ENCODE measurements around the gene SLIRP. TPM values are rescaled to one million over a fixed set of nuclear protein-coding genes. Genes with fewer than 3 reads are reported as not detected.

The SLIRP gene
- total RNA-seq, 1 experiment from 2014 or later: 162 TPM

DNA sequence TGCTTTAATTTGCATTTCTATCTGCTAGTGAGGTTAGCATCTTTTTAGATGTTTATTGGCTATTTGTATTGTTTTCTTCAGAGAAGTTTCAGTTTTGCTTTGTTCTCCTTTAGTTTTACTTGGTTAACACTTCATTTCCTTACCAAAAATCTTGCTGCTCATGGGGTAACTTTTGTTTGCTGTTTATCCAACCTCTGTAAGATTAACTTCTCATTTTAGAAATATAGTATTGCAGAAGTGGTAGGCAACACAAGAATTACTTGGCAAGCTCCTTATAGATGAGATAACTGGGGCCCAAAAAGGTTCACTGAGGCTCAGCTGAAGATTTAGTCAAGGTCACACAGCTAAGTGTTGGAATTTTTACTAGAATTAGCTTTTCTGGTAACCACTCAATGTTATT is 40.6 kb upstream of the SLIRP start:
- H3K36me3 ChIP-seq (ENCODE audit: control insufficient read depth, insufficient read depth, low read length): no peaks in the 10 kb centered on the region
- ChIA-PET POLR2A (no interaction called here), CTCF (no interaction called here)
- ATAC-seq (no peak), DNase-seq (ENCODE audit: low read depth, low spot score) (no peak)
- H3K4me1 ChIP-seq (ENCODE audit: control insufficient read depth, insufficient read depth, low read length): no peaks in the 10 kb centered on the region
- TF ChIP-seq POLR2AphosphoS5 (IDR thresholded peaks at IDR 0.05; ENCODE audit: low read depth, low read length) (no peak), TCF7L2 (IDR thresholded peaks at IDR 0.05; ENCODE audit: low read depth, low read length) (no peak), SIN3A (IDR thresholded peaks at IDR 0.05; ENCODE audit: borderline replicate concordance, insufficient read depth, low read depth, low read length) (no peak)
- TF ChIP-seq, protein P1, sequence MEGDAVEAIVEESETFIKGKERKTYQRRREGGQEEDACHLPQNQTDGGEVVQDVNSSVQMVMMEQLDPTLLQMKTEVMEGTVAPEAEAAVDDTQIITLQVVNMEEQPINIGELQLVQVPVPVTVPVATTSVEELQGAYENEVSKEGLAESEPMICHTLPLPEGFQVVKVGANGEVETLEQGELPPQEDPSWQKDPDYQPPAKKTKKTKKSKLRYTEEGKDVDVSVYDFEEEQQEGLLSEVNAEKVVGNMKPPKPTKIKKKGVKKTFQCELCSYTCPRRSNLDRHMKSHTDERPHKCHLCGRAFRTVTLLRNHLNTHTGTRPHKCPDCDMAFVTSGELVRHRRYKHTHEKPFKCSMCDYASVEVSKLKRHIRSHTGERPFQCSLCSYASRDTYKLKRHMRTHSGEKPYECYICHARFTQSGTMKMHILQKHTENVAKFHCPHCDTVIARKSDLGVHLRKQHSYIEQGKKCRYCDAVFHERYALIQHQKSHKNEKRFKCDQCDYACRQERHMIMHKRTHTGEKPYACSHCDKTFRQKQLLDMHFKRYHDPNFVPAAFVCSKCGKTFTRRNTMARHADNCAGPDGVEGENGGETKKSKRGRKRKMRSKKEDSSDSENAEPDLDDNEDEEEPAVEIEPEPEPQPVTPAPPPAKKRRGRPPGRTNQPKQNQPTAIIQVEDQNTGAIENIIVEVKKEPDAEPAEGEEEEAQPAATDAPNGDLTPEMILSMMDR (IDR thresholded peaks at IDR 0.05): no peak
- TF ChIP-seq, protein P2, sequence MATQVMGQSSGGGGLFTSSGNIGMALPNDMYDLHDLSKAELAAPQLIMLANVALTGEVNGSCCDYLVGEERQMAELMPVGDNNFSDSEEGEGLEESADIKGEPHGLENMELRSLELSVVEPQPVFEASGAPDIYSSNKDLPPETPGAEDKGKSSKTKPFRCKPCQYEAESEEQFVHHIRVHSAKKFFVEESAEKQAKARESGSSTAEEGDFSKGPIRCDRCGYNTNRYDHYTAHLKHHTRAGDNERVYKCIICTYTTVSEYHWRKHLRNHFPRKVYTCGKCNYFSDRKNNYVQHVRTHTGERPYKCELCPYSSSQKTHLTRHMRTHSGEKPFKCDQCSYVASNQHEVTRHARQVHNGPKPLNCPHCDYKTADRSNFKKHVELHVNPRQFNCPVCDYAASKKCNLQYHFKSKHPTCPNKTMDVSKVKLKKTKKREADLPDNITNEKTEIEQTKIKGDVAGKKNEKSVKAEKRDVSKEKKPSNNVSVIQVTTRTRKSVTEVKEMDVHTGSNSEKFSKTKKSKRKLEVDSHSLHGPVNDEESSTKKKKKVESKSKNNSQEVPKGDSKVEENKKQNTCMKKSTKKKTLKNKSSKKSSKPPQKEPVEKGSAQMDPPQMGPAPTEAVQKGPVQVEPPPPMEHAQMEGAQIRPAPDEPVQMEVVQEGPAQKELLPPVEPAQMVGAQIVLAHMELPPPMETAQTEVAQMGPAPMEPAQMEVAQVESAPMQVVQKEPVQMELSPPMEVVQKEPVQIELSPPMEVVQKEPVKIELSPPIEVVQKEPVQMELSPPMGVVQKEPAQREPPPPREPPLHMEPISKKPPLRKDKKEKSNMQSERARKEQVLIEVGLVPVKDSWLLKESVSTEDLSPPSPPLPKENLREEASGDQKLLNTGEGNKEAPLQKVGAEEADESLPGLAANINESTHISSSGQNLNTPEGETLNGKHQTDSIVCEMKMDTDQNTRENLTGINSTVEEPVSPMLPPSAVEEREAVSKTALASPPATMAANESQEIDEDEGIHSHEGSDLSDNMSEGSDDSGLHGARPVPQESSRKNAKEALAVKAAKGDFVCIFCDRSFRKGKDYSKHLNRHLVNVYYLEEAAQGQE (IDR thresholded peaks at IDR 0.05; ENCODE audit: insufficient read depth in 1 of 2, low read depth in 2 of 2, low read length in 1 of 2): no peak
- H3K27ac ChIP-seq (ENCODE audit: low read length): no peak overlapping the region
- no peaks in the 10 kb centered on the region for H3K9me3 ChIP-seq (ENCODE audit: control insufficient read depth, insufficient read depth, low read depth, low read length)
- BruUV-seq (replicated peaks): no TSS peak
- no peaks in the 10 kb centered on the region for H3K27me3 ChIP-seq (ENCODE audit: control insufficient read depth, insufficient read depth, low read length)
- intact Hi-C loops (cut with micrococcal nuclease; ENCODE audit: unreplicated experiment): no loop called here
- in situ Hi-C loops (cut with HindIII; ENCODE audit: low pct_unique_long_range_greater_than_20kb, low sequenced_read_pairs): no loop called here
- no peak overlapping the region for H3K4me3 ChIP-seq (ENCODE audit: low read depth in 2 of 2, low read length in 2 of 2)

DNA sequence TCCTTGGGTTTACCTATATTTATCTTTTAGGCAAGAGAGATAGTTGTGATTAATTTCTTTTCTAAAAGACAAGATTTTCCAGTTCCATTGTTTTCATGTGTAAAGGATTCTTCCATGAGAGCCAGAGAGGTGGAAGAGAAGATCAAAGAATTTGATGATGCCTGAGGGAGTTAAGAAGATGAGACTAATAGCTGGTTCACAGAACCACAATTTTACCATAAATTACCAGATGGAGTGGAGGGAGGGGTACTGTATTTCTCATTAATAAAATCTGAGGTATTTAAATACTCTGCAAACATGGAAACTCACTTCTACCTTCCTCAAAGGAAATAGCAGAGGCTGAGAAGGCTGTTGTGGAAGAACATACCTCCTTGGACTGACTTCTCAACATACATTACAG is 34.7 kb upstream of the SLIRP start:
- ATAC-seq (no peak), DNase-seq (ENCODE audit: low read depth, low spot score) (no peak)
- in situ Hi-C loops (cut with HindIII; ENCODE audit: low pct_unique_long_range_greater_than_20kb, low sequenced_read_pairs) (no loop called here), intact Hi-C loops (cut with micrococcal nuclease; ENCODE audit: unreplicated experiment) (no loop called here)
- no TSS peak for BruUV-seq (replicated peaks)
- Histone ChIP-seq H3K36me3 (ENCODE audit: control insufficient read depth, insufficient read depth, low read length) (peaks cover 8% of the 10 kb centered on the region; the same call in 1 of the 2 replicates), H3K27ac (ENCODE audit: low read length) (no peak overlapping the region), H3K9me3 (ENCODE audit: control insufficient read depth, insufficient read depth, low read depth, low read length) (no peaks in the 10 kb centered on the region), H3K4me1 (ENCODE audit: control insufficient read depth, insufficient read depth, low read length) (no peaks in the 10 kb centered on the region), H3K4me3 (ENCODE audit: low read depth in 2 of 2, low read length in 2 of 2) (no peak overlapping the region), H3K27me3 (ENCODE audit: control insufficient read depth, insufficient read depth, low read length) (no peaks in the 10 kb centered on the region)
- CTCF ChIA-PET: no interaction called here
- TF ChIP-seq TCF7L2 (IDR thresholded peaks at IDR 0.05; ENCODE audit: low read depth, low read length) (no peak), POLR2AphosphoS5 (IDR thresholded peaks at IDR 0.05; ENCODE audit: low read depth, low read length) (no peak), SIN3A (IDR thresholded peaks at IDR 0.05; ENCODE audit: borderline replicate concordance, insufficient read depth, low read depth, low read length) (no peak)
- TF ChIP-seq, protein P2 (IDR thresholded peaks at IDR 0.05; ENCODE audit: insufficient read depth in 1 of 2, low read depth in 2 of 2, low read length in 1 of 2): no peak
- TF ChIP-seq, protein P1 (IDR thresholded peaks at IDR 0.05): no peak
- POLR2A ChIA-PET: no interaction called here

Data from Panc1 (cell line).